Measurements from ENCODE around the gene PTPRN2.
"Not testable (repeated sequence)": the region's sequence is repeated elsewhere in the genome, so short reads cannot be mapped to it uniquely, and the experiment has no call there.

PTPRN2 gene

GRCh38 chr7:157854066-157854891 lies 733.3 kb downstream of the PTPRN2 start:
- H3K9ac ChIP-seq (ENCODE audit: low read length) = no peak overlapping the region
- H3K36me3 ChIP-seq (ENCODE audit: control insufficient read depth, insufficient read depth, low read length) = no peaks in the 10 kb centered on the region
- H3K4me3 ChIP-seq (ENCODE audit: low read depth, low read length) = no peak overlapping the region
- H3K27me3 ChIP-seq (ENCODE audit: control insufficient read depth, insufficient read depth, low read length) = no peaks in the 10 kb centered on the region
- peaks cover 5% of the 10 kb centered on the region; the same call in 1 of the 2 replicates for H3K4me1 ChIP-seq (ENCODE audit: control insufficient read depth, insufficient read depth, low read length)
- H3K9me3 ChIP-seq (ENCODE audit: control insufficient read depth, insufficient read depth, low read depth, low read length) = peaks cover 9% of the 10 kb centered on the region
- no peak overlapping the region for H3K27ac ChIP-seq (ENCODE audit: low read depth, low read length)

- Histone ChIP-seq H3K36me3 (ENCODE audit: control insufficient read depth, insufficient read depth, low read length) (no peaks in the 10 kb centered on the region), H3K4me1 (ENCODE audit: control insufficient read depth, insufficient read depth, low read length) (peaks cover 5% of the 10 kb centered on the region; the same call in 1 of the 2 replicates), H3K9me3 (ENCODE audit: control insufficient read depth, insufficient read depth, low read depth, low read length) (peaks cover 13% of the 10 kb centered on the region), H3K9ac (ENCODE audit: low read length) (no peak overlapping the region), H3K27ac (ENCODE audit: low read depth, low read length) (no peak overlapping the region), H3K4me3 (ENCODE audit: low read depth, low read length) (no peak overlapping the region), H3K27me3 (ENCODE audit: control insufficient read depth, insufficient read depth, low read length) (no peaks in the 10 kb centered on the region)
Measured at GRCh38 chr7:157853789-157854065, 733.9 kb downstream of the PTPRN2 start.

- Histone ChIP-seq H3K27ac (ENCODE audit: low read depth, low read length) (no peak overlapping the region), H3K4me3 (ENCODE audit: low read depth, low read length) (no peak overlapping the region), H3K27me3 (ENCODE audit: control insufficient read depth, insufficient read depth, low read length) (no peaks in the 10 kb centered on the region)
Measured at GRCh38 chr7:157853076-157853788, 734.4 kb downstream of the PTPRN2 start.

GRCh38 chr7:157851501-157852067 lies 736.0 kb downstream of the PTPRN2 start:
- peak overlapping the region; percentile 35 for H3K9ac ChIP-seq (ENCODE audit: low read length)
- no peak overlapping the region for H3K4me3 ChIP-seq (ENCODE audit: low read depth, low read length)
- peaks cover 15% of the 10 kb centered on the region for H3K9me3 ChIP-seq (ENCODE audit: control insufficient read depth, insufficient read depth, low read depth, low read length)
- H3K27ac ChIP-seq (ENCODE audit: low read depth, low read length) = no peak overlapping the region
- H3K4me1 ChIP-seq (ENCODE audit: control insufficient read depth, insufficient read depth, low read length) = peaks cover 5% of the 10 kb centered on the region; the same call in 1 of the 2 replicates
- H3K36me3 ChIP-seq (ENCODE audit: control insufficient read depth, insufficient read depth, low read length) = no peaks in the 10 kb centered on the region
- H3K27me3 ChIP-seq (ENCODE audit: control insufficient read depth, insufficient read depth, low read length) = no peaks in the 10 kb centered on the region

More at GRCh38 chr7:157853076-157853788, 734.4 kb downstream of the PTPRN2 start:
- H3K9me3 ChIP-seq (ENCODE audit: control insufficient read depth, insufficient read depth, low read depth, low read length) = peaks cover 15% of the 10 kb centered on the region
- no peaks in the 10 kb centered on the region for H3K36me3 ChIP-seq (ENCODE audit: control insufficient read depth, insufficient read depth, low read length)
- no peak overlapping the region for H3K9ac ChIP-seq (ENCODE audit: low read length)
- H3K4me1 ChIP-seq (ENCODE audit: control insufficient read depth, insufficient read depth, low read length) = peaks cover 5% of the 10 kb centered on the region; the same call in 1 of the 2 replicates

GRCh38 chr7:157850481-157851444 lies 736.9 kb downstream of the PTPRN2 start:
- Histone ChIP-seq H3K36me3 (ENCODE audit: control insufficient read depth, insufficient read depth, low read length) (no peaks in the 10 kb centered on the region), H3K9ac (ENCODE audit: low read length) (no peak overlapping the region), H3K9me3 (ENCODE audit: control insufficient read depth, insufficient read depth, low read depth, low read length) (peaks cover 15% of the 10 kb centered on the region), H3K4me1 (ENCODE audit: control insufficient read depth, insufficient read depth, low read length) (peaks cover 5% of the 10 kb centered on the region; the same call in 1 of the 2 replicates), H3K27me3 (ENCODE audit: control insufficient read depth, insufficient read depth, low read length) (no peaks in the 10 kb centered on the region), H3K27ac (ENCODE audit: low read depth, low read length) (no peak overlapping the region), H3K4me3 (ENCODE audit: low read depth, low read length) (no peak overlapping the region)

GRCh38 chr7:157849726-157850125 lies 737.9 kb downstream of the PTPRN2 start:
- no peaks in the 10 kb centered on the region for H3K36me3 ChIP-seq (ENCODE audit: control insufficient read depth, insufficient read depth, low read length)
- H3K4me3 ChIP-seq (ENCODE audit: low read depth, low read length) = no peak overlapping the region
- no peak overlapping the region for H3K27ac ChIP-seq (ENCODE audit: low read depth, low read length)
- no peak overlapping the region for H3K9ac ChIP-seq (ENCODE audit: low read length)
- peaks cover 5% of the 10 kb centered on the region; the same call in 1 of the 2 replicates for H3K4me1 ChIP-seq (ENCODE audit: control insufficient read depth, insufficient read depth, low read length)
- H3K9me3 ChIP-seq (ENCODE audit: control insufficient read depth, insufficient read depth, low read depth, low read length) = peaks cover 18% of the 10 kb centered on the region
- no peaks in the 10 kb centered on the region for H3K27me3 ChIP-seq (ENCODE audit: control insufficient read depth, insufficient read depth, low read length)

- Histone ChIP-seq H3K27me3 (ENCODE audit: control insufficient read depth, insufficient read depth, low read length) (no peaks in the 10 kb centered on the region), H3K4me1 (ENCODE audit: control insufficient read depth, insufficient read depth, low read length) (peaks cover 5% of the 10 kb centered on the region; the same call in 1 of the 2 replicates), H3K27ac (ENCODE audit: low read depth, low read length) (no peak overlapping the region), H3K36me3 (ENCODE audit: control insufficient read depth, insufficient read depth, low read length) (no peaks in the 10 kb centered on the region), H3K9me3 (ENCODE audit: control insufficient read depth, insufficient read depth, low read depth, low read length) (peaks cover 18% of the 10 kb centered on the region), H3K9ac (ENCODE audit: low read length) (no peak overlapping the region), H3K4me3 (ENCODE audit: low read depth, low read length) (no peak overlapping the region)
Measured at GRCh38 chr7:157849341-157849596, 738.4 kb downstream of the PTPRN2 start.

- Histone ChIP-seq H3K27me3 (ENCODE audit: control insufficient read depth, insufficient read depth, low read length) (no peaks in the 10 kb centered on the region), H3K4me1 (ENCODE audit: control insufficient read depth, insufficient read depth, low read length) (peaks cover 5% of the 10 kb centered on the region; the same call in 1 of the 2 replicates), H3K27ac (ENCODE audit: low read depth, low read length) (no peak overlapping the region), H3K9ac (ENCODE audit: low read length) (no peak overlapping the region), H3K36me3 (ENCODE audit: control insufficient read depth, insufficient read depth, low read length) (no peaks in the 10 kb centered on the region), H3K9me3 (ENCODE audit: control insufficient read depth, insufficient read depth, low read depth, low read length) (peaks cover 18% of the 10 kb centered on the region), H3K4me3 (ENCODE audit: low read depth, low read length) (no peak overlapping the region)
Measured at GRCh38 chr7:157848508-157849340, 738.9 kb downstream of the PTPRN2 start.

- H3K27ac ChIP-seq (ENCODE audit: low read depth, low read length); H3K4me3 ChIP-seq (ENCODE audit: low read depth, low read length); H3K4me1 ChIP-seq (ENCODE audit: control insufficient read depth, insufficient read depth, low read length); H3K27me3 ChIP-seq (ENCODE audit: control insufficient read depth, insufficient read depth, low read length); H3K9ac ChIP-seq (ENCODE audit: low read length); H3K36me3 ChIP-seq (ENCODE audit: control insufficient read depth, insufficient read depth, low read length): not testable (repeated sequence)
- H3K9me3 ChIP-seq (ENCODE audit: control insufficient read depth, insufficient read depth, low read depth, low read length) = peaks cover 15% of the 10 kb centered on the region
Measured at GRCh38 chr7:157847756-157848487, 739.7 kb downstream of the PTPRN2 start.
